ENCODE results near the gene SLC15A1. TPM values are rescaled to one million over a fixed set of nuclear protein-coding genes. Genes with fewer than 3 reads are reported as not detected.

SLC15A1 gene
- polyA plus RNA-seq, 3 donors: not detected

- H4K20me1 ChIP-seq (ENCODE audit: insufficient read depth, low read length): no peaks in the 10 kb centered on the region
- no peak overlapping the region for H3K4me2 ChIP-seq (replicated peaks; ENCODE audit: extremely low read depth, low read length, poor library complexity, severe bottlenecking)
- H3K36me3 ChIP-seq (replicated peaks in 1 of 2; ENCODE audit: control insufficient read depth in 1 of 2, insufficient read depth in 2 of 2, low read length in 2 of 2): no peaks in the 10 kb centered on the region
- Mint-ChIP-seq H3K36me3 (no peaks in the 10 kb centered on the region), H3K27ac (peak overlapping the region in 1 of 7 donors; percentile 75), H3K4me3 (no peak overlapping the region), H3K27me3 (ENCODE audit: low read depth in 3 of 3) (peaks cover 0 to 15% (median 11%) of the 10 kb centered on the region in 3 donors), H3K4me1 (peaks cover 15% of the 10 kb centered on the region), H3K9me3 (peaks cover 0 to 2% (median 0%) of the 10 kb centered on the region in 7 donors)
- no peak overlapping the region for H2AFZ ChIP-seq (ENCODE audit: insufficient read depth, low read depth, low read length, poor library complexity, severe bottlenecking)
- intact Hi-C loops (cut with micrococcal nuclease): no loop called here
- WGBS (ENCODE audit: insufficient coverage): 79% methylated on average over 11 of the region's 11 CpGs
- H3K4me3 ChIP-seq (replicated peaks in 1 of 3; ENCODE audit: low read depth in 2 of 3, low read length in 3 of 3): no peak overlapping the region
- no peak for DNase-seq
- no peak overlapping the region for H3K9ac ChIP-seq (ENCODE audit: insufficient read depth, low read length, poor library complexity, severe bottlenecking)
- TF ChIP-seq, protein P1, sequence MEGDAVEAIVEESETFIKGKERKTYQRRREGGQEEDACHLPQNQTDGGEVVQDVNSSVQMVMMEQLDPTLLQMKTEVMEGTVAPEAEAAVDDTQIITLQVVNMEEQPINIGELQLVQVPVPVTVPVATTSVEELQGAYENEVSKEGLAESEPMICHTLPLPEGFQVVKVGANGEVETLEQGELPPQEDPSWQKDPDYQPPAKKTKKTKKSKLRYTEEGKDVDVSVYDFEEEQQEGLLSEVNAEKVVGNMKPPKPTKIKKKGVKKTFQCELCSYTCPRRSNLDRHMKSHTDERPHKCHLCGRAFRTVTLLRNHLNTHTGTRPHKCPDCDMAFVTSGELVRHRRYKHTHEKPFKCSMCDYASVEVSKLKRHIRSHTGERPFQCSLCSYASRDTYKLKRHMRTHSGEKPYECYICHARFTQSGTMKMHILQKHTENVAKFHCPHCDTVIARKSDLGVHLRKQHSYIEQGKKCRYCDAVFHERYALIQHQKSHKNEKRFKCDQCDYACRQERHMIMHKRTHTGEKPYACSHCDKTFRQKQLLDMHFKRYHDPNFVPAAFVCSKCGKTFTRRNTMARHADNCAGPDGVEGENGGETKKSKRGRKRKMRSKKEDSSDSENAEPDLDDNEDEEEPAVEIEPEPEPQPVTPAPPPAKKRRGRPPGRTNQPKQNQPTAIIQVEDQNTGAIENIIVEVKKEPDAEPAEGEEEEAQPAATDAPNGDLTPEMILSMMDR (IDR thresholded peaks at IDR 0.05): no peak
- H3K4me1 ChIP-seq (ENCODE audit: control insufficient read depth in 1 of 2, insufficient read depth in 2 of 2, low read length in 2 of 2): peaks cover 7 to 9% of the 10 kb centered on the region in 2 donors
- no peaks in the 10 kb centered on the region for H3K79me2 ChIP-seq (ENCODE audit: insufficient read depth, low read length)
- H3K27me3 ChIP-seq (ENCODE audit: control insufficient read depth in 2 of 2, insufficient read depth in 2 of 2, low read length in 2 of 2): no peaks in the 10 kb centered on the region
- no peaks in the 10 kb centered on the region for H3K9me3 ChIP-seq (replicated peaks in 1 of 2; ENCODE audit: control insufficient read depth in 1 of 2, insufficient read depth in 1 of 2, low read length in 2 of 2)
- H3K27ac ChIP-seq (ENCODE audit: low read depth in 1 of 2, low read length in 2 of 2): no peak overlapping the region
Measured at GRCh38 chr13:98675066-98675465, 77.4 kb downstream of the SLC15A1 start.

DNA sequence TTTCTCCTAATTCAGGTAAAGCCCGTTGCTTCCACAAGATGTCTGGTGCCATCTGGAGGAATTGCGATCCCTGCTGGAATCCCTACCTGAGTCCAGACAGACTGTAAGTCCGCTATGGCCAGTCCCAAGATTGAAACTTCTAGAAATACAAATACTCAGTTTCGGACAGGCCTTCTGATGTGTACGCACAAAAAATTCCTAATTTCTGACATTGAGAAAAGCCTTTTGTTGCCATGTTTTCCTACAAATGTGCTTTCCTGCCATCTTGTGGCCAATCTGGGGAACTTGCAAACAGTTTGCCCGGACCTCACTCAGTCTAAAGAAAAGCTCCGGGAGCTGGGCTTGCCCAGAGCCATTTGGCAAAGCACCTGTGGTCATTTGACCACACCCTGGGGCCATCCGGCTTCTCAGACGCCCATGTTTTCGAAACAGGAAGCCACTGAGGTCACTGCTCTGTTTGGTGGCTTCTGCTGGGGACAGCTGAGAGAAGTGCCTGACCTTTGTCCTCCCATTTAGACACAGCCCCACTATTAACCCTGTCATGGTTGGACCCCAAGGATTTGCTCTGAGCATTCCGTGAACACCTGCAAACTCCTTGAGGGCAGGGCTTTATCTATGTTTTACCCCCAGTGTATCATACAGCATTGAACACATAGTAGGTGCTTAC is 79.4 kb downstream of the SLC15A1 start:
- H3K9ac ChIP-seq (ENCODE audit: insufficient read depth, low read length, poor library complexity, severe bottlenecking): no peak overlapping the region
- Mint-ChIP-seq H3K27ac (peak overlapping the region in 2 of 7 donors; percentile 22 to 23), H3K4me1 (peaks cover 15% of the 10 kb centered on the region), H3K36me3 (no peaks in the 10 kb centered on the region), H3K9me3 (peaks cover 0 to 2% (median 0%) of the 10 kb centered on the region in 7 donors), H3K27me3 (ENCODE audit: low read depth in 3 of 3) (peaks cover 3 to 17% (median 14%) of the 10 kb centered on the region in 3 donors), H3K4me3 (no peak overlapping the region)
- H3K4me2 ChIP-seq (replicated peaks; ENCODE audit: extremely low read depth, low read length, poor library complexity, severe bottlenecking): no peak overlapping the region
- WGBS (ENCODE audit: insufficient coverage): 37% methylated on average over 8 of the region's 11 CpGs
- no peaks in the 10 kb centered on the region for H3K9me3 ChIP-seq (replicated peaks in 1 of 2; ENCODE audit: control insufficient read depth in 1 of 2, insufficient read depth in 1 of 2, low read length in 2 of 2)
- H3K4me3 ChIP-seq (replicated peaks in 1 of 3; ENCODE audit: low read depth in 2 of 3, low read length in 3 of 3): no peak overlapping the region
- peak; percentile 39 to 75 (median 73) for DNase-seq
- H2AFZ ChIP-seq (ENCODE audit: insufficient read depth, low read depth, low read length, poor library complexity, severe bottlenecking): peak overlapping the region; percentile 16
- no peaks in the 10 kb centered on the region for H3K79me2 ChIP-seq (ENCODE audit: insufficient read depth, low read length)
- TF ChIP-seq, protein P1 (IDR thresholded peaks at IDR 0.05): peak; percentile 89
- intact Hi-C loops (cut with micrococcal nuclease): loop anchor here (2.0 to 5.0 kb wide), 3 partner anchors 226 to 816 kb away; no protein-coding TSS in a partner anchor
- no peaks in the 10 kb centered on the region for H3K27me3 ChIP-seq (ENCODE audit: control insufficient read depth in 2 of 2, insufficient read depth in 2 of 2, low read length in 2 of 2)
- H3K36me3 ChIP-seq (replicated peaks in 1 of 2; ENCODE audit: control insufficient read depth in 1 of 2, insufficient read depth in 2 of 2, low read length in 2 of 2): no peaks in the 10 kb centered on the region
- no peak overlapping the region for H3K27ac ChIP-seq (ENCODE audit: low read depth in 1 of 2, low read length in 2 of 2)
- peaks cover 7 to 9% of the 10 kb centered on the region in 2 donors for H3K4me1 ChIP-seq (ENCODE audit: control insufficient read depth in 1 of 2, insufficient read depth in 2 of 2, low read length in 2 of 2)
- H4K20me1 ChIP-seq (ENCODE audit: insufficient read depth, low read length): no peaks in the 10 kb centered on the region

Data from CD14-positive monocyte (primary cell).